Muscle of back (tissue), 13 donors: ENCODE data around the gene CNOT9. TPM values are rescaled to one million over a fixed set of nuclear protein-coding genes. Genes with fewer than 3 reads are reported as not detected.
"Not testable (repeated sequence)": the region's sequence is repeated elsewhere in the genome, so short reads cannot be mapped to it uniquely, and the experiment has no call there.

Experiments
- DNase-seq, 3 donors: peaks; one replicate each; pipeline versions ENCODE4 v3.0.0 to v3.0.0-alpha.2; 2013
- long read RNA-seq, 9 donors: transcript quantifications; one replicate each; lab custom pipeline, GENCODE V29; 2026
- polyA plus RNA-seq, 10 donors: library from polyadenylated mRNA; unstranded; fragments of 120-200 nt; gene quantifications; one replicate each; pipeline ENCODE4 v1.2.1, GENCODE V29; 2013; ENCODE audit not compliant: insufficient read length in 10 of 10

CNOT9 gene
- 10 to 100 TPM; 29.2 to 45.1 (median 37.3) TPM for polyA plus RNA-seq
- long read RNA-seq, donor 1, full-length matches to known transcripts: 7 of 14 reads
- long read RNA-seq, donor 1, partial matches to known transcripts: 7 of 14 reads
- long read RNA-seq, donor 1, other reads (novel, unspliced or antisense): 0 of 14 reads
- long read RNA-seq, donor 2, full-length matches to known transcripts: 4 of 10 reads
- long read RNA-seq, donor 2, partial matches to known transcripts: 6 of 10 reads
- long read RNA-seq, donor 2, other reads (novel, unspliced or antisense): 0 of 10 reads
- long read RNA-seq, donor 3: 0 reads
- long read RNA-seq, donor 4, full-length matches to known transcripts: 8 of 14 reads
- long read RNA-seq, donor 4, partial matches to known transcripts: 6 of 14 reads
- long read RNA-seq, donor 4, other reads (novel, unspliced or antisense): 0 of 14 reads
- long read RNA-seq, donor 5, full-length matches to known transcripts: 6 of 6 reads
- long read RNA-seq, donor 5, partial matches to known transcripts: 0 of 6 reads
- long read RNA-seq, donor 5, other reads (novel, unspliced or antisense): 0 of 6 reads
- long read RNA-seq, donor 6, full-length matches to known transcripts: 3 of 3 reads
- long read RNA-seq, donor 6, partial matches to known transcripts: 0 of 3 reads
- long read RNA-seq, donor 6, other reads (novel, unspliced or antisense): 0 of 3 reads
- long read RNA-seq, donor 7, full-length matches to known transcripts: 5 of 5 reads
- long read RNA-seq, donor 7, partial matches to known transcripts: 0 of 5 reads
- long read RNA-seq, donor 7, other reads (novel, unspliced or antisense): 0 of 5 reads
- long read RNA-seq, donor 8, full-length matches to known transcripts: 5 of 5 reads
- long read RNA-seq, donor 8, partial matches to known transcripts: 0 of 5 reads
- long read RNA-seq, donor 8, other reads (novel, unspliced or antisense): 0 of 5 reads
- long read RNA-seq, donor 9, full-length matches to known transcripts: 1 of 1 reads
- long read RNA-seq, donor 9, partial matches to known transcripts: 0 of 1 reads
- long read RNA-seq, donor 9, other reads (novel, unspliced or antisense): 0 of 1 reads

DNA sequence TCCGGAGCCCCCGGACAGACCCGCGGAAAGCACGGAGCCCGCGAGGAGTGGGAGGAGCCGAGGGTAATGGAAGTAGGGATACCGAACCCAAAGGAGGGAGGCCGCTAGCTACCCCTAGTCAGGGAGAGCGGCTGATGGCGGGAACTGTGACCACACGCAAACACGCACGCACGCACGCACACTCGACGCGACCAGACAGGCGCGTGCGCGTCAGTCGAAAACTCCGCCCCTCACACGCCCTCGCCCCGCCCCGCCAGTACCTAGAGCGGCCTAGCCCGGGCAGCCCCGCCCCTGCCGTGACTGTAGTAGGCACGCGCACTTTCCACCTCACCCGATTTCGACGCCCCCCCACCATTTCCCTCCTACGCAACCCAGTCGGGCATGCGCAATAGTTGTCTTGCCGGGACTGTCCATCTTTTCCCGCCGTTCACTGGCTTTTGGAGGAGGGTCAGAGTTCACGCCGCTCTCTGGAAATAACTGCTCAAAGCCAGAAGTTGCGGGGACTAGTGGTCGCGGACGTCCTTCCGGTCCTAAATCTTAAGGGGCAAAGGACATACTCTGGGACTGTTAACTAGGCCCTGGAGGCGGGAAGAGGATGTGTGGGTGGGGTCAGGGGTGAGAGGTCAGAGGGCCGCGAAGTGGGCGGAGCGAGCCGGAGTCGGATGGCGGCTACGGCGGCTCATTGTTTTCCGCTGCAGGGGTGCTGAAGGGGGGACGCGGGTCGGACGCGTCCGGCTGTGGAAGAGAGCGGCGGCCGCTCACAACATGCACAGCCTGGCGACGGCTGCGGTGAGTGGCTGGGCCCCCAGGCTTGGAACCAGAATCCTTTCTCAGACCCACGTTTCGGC lies at the start of gene CNOT9, which contains the start of gene USP37:
Gene CNOT9 (plus strand): TSS at position 650 of the 848 bp plus-strand sequence. CDS start 116 bp downstream, at position 766.
Gene USP37 (minus strand): TSS at position 162 of the 848 bp plus-strand sequence. CDS start 9,698 bp downstream, outside the sequence.
- DNase-seq: peak; percentile 98 to 99 (median 99)

DNA sequence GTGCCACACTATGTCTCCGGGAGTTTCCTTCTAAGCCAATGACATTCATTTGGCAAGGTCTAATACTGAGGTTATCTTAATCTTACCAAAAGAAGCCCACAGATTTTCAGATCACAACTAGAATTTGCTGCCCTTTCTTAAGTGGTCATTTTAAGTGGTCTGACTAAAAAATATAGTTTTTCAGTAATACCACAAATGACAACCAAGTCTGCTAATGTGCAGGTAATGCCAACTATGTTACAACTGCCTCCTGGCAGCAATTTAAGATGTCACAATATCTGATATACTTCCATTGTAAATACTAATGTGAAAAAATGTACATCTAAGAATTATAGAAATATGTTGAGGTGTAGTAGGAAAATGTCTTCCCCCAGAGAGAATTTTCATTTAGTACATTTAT lies 49.8 kb upstream of the CNOT9 start:
- no peak for DNase-seq

GRCh38 chr2:218523651-218524050 lies 45.0 kb upstream of the CNOT9 start:
- DNase-seq: no peak

- not testable (repeated sequence) for DNase-seq
These were observed 40.2 kb upstream of the CNOT9 start for GRCh38 chr2:218528409-218528808.

DNA sequence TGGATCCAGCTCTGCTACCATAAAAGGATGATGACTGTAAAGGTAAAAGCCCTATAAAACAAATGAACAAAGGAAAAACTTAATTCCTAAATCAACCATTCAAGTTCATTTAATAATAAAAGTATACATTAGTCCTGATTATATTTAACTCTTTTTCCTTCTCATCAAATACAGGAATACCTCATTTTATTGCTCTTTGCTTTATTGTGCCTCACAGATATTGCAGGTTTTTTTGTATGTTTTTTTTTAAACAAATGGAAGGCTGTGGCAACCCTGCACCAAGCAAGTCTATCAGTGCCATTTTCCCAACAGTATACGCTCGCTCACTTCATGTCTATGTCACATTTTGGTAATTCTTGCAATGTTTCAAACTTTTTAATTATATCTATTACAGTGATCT lies 38.6 kb upstream of the CNOT9 start:
- no peak for DNase-seq

GRCh38 chr2:218536804-218537494 lies 31.7 kb upstream of the CNOT9 start:
- no peak for DNase-seq

- no peak for DNase-seq
These were observed 28.6 kb upstream of the CNOT9 start for GRCh38 chr2:218540015-218540414.

GRCh38 chr2:218546012-218546411 lies 22.6 kb upstream of the CNOT9 start:
- DNase-seq: no peak

- DNase-seq: no peak
These were observed 21.1 kb upstream of the CNOT9 start for GRCh38 chr2:218547511-218547910.

GRCh38 chr2:218547978-218548377 lies 20.7 kb upstream of the CNOT9 start:
- DNase-seq: no peak

DNA sequence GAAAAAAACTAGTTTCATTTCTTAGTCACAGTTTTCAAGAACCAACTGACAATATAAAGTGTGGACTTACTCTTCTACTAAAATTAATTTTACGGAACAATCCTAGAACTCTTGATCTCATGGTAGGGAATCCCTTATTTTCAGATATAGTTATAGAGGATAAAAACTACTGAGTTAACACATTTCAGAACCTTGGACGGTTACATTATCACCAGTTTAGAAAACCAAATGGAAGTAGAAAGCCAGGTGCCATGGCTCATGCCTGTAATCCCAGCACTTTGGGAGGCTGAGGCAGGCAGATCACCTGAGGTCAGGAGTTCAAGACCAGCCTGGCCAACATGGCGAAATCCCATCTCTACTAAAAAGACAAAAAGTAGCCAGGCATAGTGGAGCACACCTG lies 14.4 kb upstream of the CNOT9 start:
- DNase-seq: not testable (repeated sequence)

- DNase-seq: no peak
These were observed 13.1 kb upstream of the CNOT9 start for GRCh38 chr2:218555527-218555926.

DNA sequence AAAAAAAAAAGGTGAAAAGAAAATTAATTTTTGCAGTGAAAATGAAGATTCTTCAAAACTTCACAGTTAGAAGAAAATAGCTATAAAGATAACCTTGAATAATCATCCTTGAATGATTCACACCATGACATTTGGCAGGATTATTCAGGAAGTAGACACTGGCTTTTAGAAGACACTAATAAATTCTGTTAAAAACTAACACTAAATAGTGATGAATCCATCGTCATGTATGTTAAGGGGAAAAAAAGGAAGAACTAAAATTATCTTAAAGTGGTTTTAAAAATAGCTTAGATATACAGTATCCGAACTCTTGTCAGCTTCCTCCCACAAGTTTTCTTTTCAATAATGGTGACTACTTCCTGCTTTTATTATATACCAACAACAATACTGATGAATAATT lies 10.7 kb upstream of the CNOT9 start:
- no peak for DNase-seq

DNA sequence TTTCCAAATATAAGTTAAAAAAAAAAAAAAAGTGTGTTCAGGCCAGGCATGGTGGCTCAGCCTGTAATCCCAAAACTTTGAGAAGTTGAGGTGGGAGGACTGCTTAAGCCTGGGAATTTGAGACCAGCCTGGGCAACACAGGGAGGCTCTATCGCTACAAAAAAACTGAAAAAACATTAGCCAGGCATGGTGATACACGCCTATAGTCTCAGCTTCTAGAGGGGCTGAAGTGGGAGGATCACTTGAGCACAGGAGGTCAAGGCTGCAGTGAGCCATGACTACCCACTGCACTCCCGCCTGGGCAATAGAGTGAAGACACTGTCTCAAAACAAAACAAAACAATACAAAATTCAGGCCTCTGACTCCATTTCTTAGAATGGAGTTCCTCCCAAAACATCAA lies 9.7 kb upstream of the CNOT9 start:
- no peak for DNase-seq

GRCh38 chr2:218564056-218564455 lies 4.6 kb upstream of the CNOT9 start:
- no peak for DNase-seq

GRCh38 chr2:218566296-218566695 lies 2.3 kb upstream of the CNOT9 start:
- no peak for DNase-seq

DNA sequence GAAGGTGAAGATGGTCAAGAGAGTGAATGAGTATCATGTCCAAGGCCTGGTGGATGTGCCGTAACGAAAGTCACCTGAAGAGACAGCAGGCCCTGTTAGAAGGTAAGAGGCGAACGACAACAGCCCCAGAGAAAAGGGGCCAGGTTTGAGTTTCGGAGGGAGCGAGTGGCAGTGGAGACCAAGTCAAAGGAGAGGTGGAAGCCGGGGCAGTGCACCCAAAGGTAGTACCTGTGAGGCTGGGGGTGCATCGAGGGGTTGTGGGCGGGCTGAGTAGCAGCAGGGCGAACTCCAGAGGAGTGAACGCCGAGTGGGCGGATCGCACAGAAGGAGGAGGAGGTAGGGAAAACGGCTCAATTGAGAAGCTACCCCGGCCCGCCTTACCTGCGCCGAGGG lies 846 bp upstream of the CNOT9 start:
- DNase-seq: no peak

DNA sequence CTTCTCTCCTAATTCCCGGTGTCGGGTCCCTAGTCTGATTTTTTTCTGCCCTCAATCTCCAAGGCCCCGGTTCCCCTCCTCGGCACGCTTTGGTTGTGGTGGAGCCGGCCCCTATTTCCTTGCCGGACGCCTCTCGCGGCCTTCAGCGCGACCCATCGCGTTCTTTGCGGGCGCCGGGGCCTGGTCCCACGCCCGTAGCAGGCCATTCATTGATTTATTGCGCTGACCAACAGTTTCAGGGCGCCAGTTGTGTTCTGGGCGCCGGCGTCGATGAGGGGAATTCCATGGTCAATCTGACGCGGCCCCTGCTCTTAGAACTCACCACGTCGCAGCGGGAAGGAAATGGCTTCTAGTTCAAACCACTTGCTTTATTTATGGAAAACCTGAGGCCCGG lies 396 bp downstream of the CNOT9 start:
- DNase-seq: peak in 2 of 3 donors; percentile 31 to 58

GRCh38 chr2:218569661-218570500 lies 1.2 kb downstream of the CNOT9 start:
- peak; percentile 14 to 46 (median 14) for DNase-seq

GRCh38 chr2:218570850-218571249 lies 2.2 kb downstream of the CNOT9 start:
- peak in 2 of 3 donors; percentile 5 to 13 for DNase-seq
